GM18867 (cell line): ENCODE data around the gene RPS6KA5.
"Not testable (repeated sequence)": the region's sequence is repeated elsewhere in the genome, so short reads cannot be mapped to it uniquely, and the experiment has no call there.

Source experiments
- ATAC-seq: cut with Tn5 transposase; IDR thresholded peaks from one replicate; pipeline ENCODE4 v1.9.1; 2021; ENCODE audit warnings: mild to moderate bottlenecking, moderate library complexity; ENCODE audit not compliant: unreplicated experiment

RPS6KA5 gene

DNA sequence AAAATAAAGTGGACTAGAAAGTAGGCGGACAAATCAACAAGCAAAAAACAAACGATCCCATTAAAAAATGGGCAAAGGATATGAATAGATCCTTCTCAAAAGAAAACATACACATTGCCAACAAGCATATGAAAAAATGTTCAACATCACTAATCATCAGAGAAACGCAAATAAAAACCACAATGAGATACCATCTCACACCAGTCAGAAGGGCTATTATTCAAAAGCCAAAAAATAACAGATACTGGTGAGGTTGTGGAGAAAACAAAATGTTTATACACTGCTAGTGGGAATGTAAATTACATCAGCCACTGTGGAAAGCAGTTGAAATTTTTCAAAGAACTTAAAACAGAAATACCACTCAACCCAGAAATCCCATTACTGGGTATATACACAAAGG, 70.3 kb downstream of the RPS6KA5 start:
- ATAC-seq, result no peak

GRCh38 chr14:90987140-90987539, 73.3 kb downstream of the RPS6KA5 start:
- ATAC-seq, result no peak

GRCh38 chr14:90986510-90986909, 73.9 kb downstream of the RPS6KA5 start:
- no peak for ATAC-seq

GRCh38 chr14:90985601-90986242, 74.7 kb downstream of the RPS6KA5 start:
- no peak for ATAC-seq

DNA sequence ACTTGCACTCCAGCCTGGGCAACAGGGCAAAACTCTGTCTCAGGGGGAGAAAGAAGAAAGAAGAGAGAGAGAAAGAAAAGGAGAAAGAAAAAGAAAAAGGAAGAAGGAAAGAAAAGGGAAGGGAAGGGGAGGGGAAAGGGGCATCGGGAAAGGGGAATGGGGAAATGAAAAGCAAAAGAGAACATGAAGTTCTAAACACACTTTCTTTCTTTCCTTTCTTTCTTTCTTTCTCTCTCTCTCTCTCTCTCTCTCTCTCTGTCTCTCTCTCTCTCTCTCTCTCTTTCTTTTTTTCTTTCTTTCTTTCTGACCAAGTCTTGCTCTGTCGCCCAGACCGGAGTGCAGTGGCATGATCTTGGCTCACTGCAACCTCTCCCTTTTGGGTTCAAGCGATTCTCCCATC, 76.9 kb downstream of the RPS6KA5 start:
- no peak for ATAC-seq

GRCh38 chr14:90981636-90982035, 78.8 kb downstream of the RPS6KA5 start:
- ATAC-seq, result no peak

DNA sequence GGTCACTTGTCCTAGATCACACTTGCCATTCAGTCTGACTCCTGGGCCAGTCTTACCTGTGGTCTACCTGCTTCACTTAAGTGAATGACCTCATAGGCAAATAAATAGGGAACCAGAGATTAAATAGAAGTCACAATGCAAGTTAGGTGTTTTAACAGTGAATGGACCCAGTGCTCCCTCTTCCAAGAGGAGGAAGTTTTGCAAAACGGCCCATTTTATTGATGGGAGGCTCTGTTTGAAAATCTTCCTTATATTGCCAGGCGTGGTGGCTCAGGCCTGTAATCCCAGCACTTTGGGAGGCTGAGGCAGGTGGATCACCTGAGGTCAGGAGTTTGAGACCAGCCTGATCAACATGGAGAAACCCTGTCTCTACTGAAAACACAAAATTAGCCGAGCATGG, 79.8 kb downstream of the RPS6KA5 start:
- not testable (repeated sequence) for ATAC-seq

DNA sequence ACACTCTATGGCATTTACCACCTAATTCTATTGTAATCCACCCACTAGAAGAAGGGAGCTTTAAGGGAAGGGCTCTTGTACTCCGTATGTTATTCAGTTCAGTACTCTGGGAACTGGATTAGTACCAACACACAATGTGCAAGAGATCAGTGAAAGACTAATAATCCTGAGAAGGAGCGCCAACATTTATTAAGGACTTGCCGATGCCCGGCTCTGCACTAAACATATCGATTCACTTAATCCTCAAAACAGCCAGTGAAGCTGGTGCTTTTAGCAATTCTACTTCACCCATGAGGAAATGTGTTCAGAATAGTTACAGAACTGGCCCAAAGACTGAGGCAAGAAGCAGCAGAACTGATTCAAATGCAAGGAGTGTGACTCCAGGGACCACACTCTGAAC, 80.9 kb downstream of the RPS6KA5 start:
- ATAC-seq, result no peak

DNA sequence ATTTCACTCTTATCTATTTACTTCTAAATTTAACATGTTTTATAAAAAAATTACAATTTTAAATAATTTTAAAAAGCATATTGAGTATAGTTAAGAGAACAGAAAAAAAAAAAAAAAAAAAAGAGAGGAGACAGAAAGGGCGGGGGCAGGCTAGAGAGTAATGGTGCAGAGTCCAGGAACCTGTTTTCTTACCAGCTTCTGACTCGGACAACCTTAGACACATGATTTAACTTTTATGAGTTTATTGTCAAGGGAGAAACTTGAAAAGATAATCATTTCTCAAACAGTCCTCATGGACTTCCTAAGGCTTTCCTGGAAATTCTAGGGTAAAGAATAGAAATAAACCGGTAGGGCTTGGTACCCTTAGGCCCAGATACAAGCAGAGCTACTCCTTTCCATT, 84.3 kb downstream of the RPS6KA5 start:
- ATAC-seq, result no peak

DNA sequence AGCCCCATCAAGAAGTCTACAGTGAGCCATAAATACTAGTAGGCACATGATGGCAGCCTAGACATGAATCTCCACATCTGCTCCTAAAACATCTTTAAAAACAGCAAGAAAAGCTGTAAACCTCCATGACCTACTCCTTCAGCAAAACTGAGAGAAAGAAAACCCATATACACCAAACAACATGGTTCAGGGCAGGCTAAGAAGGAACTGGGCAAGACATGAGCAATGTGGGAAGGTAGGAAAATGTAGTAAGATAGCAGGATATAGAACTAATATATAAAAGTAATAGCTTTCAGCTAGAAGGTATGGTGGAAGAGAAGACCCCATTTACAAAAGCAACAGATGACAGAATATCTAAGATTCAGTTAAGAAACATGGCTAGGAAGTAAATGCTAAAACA, 88.8 kb downstream of the RPS6KA5 start:
- ATAC-seq, result no peak

- ATAC-seq, result no peak
These were observed 90.3 kb downstream of the RPS6KA5 start for GRCh38 chr14:90970167-90970600.

DNA sequence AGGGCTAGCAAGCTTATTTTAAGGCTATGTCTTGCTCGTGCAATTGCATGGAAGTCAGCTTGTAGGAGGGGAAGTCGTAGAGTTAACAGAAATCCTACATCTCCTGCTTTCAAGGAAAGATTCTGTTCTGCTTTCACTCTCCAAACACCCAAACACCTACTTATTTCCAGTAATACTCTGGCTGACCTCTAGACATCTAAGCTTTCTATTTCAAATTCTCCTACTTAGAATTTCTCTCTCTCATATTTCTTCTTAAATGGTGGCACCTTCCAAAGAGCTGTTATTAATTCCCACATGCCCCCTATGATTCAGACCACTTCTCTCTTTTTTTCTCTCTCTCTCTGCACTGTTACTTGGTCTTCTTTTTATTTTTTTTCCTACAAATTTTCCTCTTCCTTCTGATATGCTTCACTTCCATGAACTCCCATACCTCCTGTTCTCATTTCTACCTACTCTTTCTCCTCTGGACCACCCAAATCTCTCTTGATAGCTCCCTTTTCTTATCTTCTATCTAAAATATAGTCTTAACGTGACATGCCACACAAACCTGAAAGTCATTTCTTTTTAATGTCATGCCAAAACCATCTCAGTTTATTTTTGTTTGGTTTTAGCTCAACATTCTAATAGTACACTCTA, 90.8 kb downstream of the RPS6KA5 start:
- no peak for ATAC-seq

GRCh38 chr14:90968025-90968424, 92.4 kb downstream of the RPS6KA5 start:
- no peak for ATAC-seq

GRCh38 chr14:90966493-90966892, 93.9 kb downstream of the RPS6KA5 start:
- ATAC-seq, result no peak

DNA sequence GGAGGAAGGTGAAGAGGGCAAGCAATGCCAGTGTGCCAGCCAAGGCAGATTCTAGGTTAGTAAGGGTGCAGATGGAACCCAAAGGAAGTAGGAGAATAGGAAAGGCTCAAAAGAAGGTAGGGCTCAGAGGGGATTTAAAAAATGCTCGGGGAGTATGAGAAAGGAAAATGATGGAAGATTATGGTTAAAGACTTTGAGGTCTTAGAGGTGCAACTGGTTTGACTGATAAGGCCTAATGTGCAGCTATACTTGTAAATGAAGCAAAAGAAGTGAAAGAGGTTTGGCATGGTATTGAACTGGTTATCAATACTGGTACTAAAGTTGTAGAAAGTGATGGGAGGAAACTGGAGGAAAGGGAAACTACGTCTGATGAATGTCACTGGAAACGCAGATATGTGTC, 94.7 kb downstream of the RPS6KA5 start:
- ATAC-seq, result no peak

GRCh38 chr14:90963343-90963742, 97.1 kb downstream of the RPS6KA5 start:
- no peak for ATAC-seq

DNA sequence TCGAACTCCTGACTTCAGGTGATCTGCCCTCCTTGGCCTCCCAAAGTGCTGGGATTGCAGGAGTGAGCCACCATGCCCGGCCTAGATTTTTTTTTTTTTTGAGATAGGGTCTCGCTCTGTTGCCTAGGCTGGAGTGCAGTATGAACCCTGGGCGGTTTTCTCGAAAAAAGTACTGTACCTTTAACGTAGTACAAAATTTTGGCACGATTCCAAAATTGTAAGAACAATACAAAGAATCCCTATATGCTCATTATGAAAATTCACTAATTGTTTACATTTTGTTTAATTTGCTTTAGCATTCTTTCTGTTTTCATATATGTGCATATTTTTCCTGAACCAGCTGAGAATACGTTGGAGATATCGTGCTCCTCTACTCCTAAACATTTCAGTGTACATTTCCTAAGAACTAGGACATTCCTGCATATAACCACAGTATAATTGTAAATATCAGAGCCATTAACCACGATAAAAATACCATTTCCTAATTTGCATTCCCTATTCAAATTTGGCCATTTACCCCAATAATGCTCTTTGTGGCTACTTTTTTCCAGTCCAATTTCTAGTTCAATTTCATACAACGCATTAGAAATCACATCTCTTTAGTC, 97.8 kb downstream of the RPS6KA5 start:
- no peak for ATAC-seq

DNA sequence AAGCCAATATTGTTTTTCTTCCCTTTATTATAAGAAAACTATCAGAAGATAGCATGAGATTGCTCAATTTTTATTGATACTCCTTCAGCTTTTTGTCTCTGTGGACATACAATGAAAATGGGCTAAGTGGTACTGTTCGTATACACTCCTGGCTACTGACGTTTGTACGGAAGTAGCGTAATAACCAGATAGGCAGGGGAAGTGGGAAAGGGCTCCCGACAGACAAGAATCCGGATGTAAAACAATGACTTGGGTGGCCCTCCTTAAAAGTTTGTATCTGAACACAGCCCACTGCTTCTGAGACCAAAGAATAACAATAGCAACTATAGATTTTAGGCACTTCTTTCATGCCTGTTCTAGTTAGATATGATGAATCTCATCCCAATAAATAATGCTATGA, 99.6 kb downstream of the RPS6KA5 start:
- no peak for ATAC-seq

- no peak for ATAC-seq
These were observed 101.1 kb downstream of the RPS6KA5 start for GRCh38 chr14:90959344-90959743.

- ATAC-seq, result no peak
These were observed 104.2 kb downstream of the RPS6KA5 start for GRCh38 chr14:90956273-90956672.

- ATAC-seq, result not testable (repeated sequence)
These were observed 106.8 kb downstream of the RPS6KA5 start for GRCh38 chr14:90953643-90954042.

GRCh38 chr14:90943367-90943766, 117.1 kb downstream of the RPS6KA5 start:
- no peak for ATAC-seq
